KMS-11 (cell line): Measurements from ENCODE around the gene RHOBTB3.
A peak's percentile ranks its signal among the peaks of the same experiment; 100 is the strongest.
"Not testable (repeated sequence)": the region's sequence is repeated elsewhere in the genome, so short reads cannot be mapped to it uniquely, and the experiment has no call there.

Source experiments
- H2AFZ ChIP-seq: fragments of 200-600 bp; sonication (generic); 2 replicates; pipeline ENCODE4 v1.6.1; 2016; ENCODE audit warnings: antibody characterized with exemption, mixed run types, low read depth
- H3K27ac ChIP-seq: fragments of 200-600 bp; sonication (generic); 2 replicates; pipeline ENCODE4 v1.6.1; 2016; ENCODE audit warnings: mild to moderate bottlenecking, mixed run types
- H3K27me3 ChIP-seq: fragments of 200-600 bp; sonication (generic); 2 replicates; pipeline ENCODE4 v1.6.1; 2017; ENCODE audit warnings: mild to moderate bottlenecking, low read depth, mixed run types, moderate library complexity; ENCODE audit not compliant: insufficient read depth
- H3K36me3 ChIP-seq: fragments of 200-600 bp; sonication (generic); 2 replicates; pipeline ENCODE4 v1.6.1; 2017; ENCODE audit warnings: mild to moderate bottlenecking, mixed run types; ENCODE audit not compliant: insufficient read depth
- H3K4me1 ChIP-seq: fragments of 200-600 bp; sonication (generic); 2 replicates; pipeline ENCODE4 v1.6.1; 2016; ENCODE audit warnings: mild to moderate bottlenecking, low read depth, mixed run types; ENCODE audit not compliant: poor library complexity, severe bottlenecking
- H3K4me2 ChIP-seq: fragments of 200-600 bp; sonication (generic); 2 replicates; pipeline ENCODE4 v1.7.0; 2016; ENCODE audit warnings: mild to moderate bottlenecking, mixed run types
- H3K4me3 ChIP-seq: fragments of 200-600 bp; sonication (generic); IDR thresholded peaks from 2 replicates; pipeline ENCODE4 v1.6.1; 2017; ENCODE audit warnings: low read depth, low read length, mixed read lengths; ENCODE audit not compliant: insufficient read depth
- H3K79me2 ChIP-seq: fragments of 200-600 bp; sonication (generic); 2 replicates; pipeline ENCODE4 v1.6.1; 2016; ENCODE audit warnings: low read depth, mixed run types; ENCODE audit not compliant: insufficient read depth
- H3K9ac ChIP-seq: fragments of 200-600 bp; sonication (generic); 2 replicates; pipeline ENCODE4 v1.6.1; 2016; ENCODE audit warnings: mild to moderate bottlenecking, mixed run types
- H4K20me1 ChIP-seq: fragments of 200-600 bp; sonication (generic); 2 replicates; pipeline ENCODE4 v1.6.1; 2016; ENCODE audit warnings: mild to moderate bottlenecking, mixed run types; ENCODE audit not compliant: insufficient read depth
- CTCF ChIP-seq: fragments of 200-600 bp; sonication (generic); conservative IDR thresholded peaks from 2 replicates; pipeline ENCODE4 v1.6.1; 2017; ENCODE audit warnings: low read depth, mild to moderate bottlenecking, antibody characterized with exemption, low read length, moderate library complexity, mixed read lengths

Gene RHOBTB3

GRCh38 chr5:95712347-95712958 lies 18.7 kb upstream of the RHOBTB3 start:
- no peak for TF ChIP-seq CTCF
- Histone ChIP-seq H3K27ac (no peak overlapping the region), H3K4me3 (no peak overlapping the region), H3K79me2 (no peaks in the 10 kb centered on the region), H3K36me3 (no peaks in the 10 kb centered on the region), H3K4me1 (peaks cover 13% of the 10 kb centered on the region), H3K4me2 (peak overlapping the region; percentile 3; the same call in 1 of the 2 replicates), H3K27me3 (no peaks in the 10 kb centered on the region), H2AFZ (no peak overlapping the region), H3K9ac (no peak overlapping the region), H4K20me1 (no peaks in the 10 kb centered on the region)

GRCh38 chr5:95713246-95713645 lies 17.9 kb upstream of the RHOBTB3 start:
- H3K9ac ChIP-seq, H3K4me2 ChIP-seq, H3K36me3 ChIP-seq, H2AFZ ChIP-seq, H3K27me3 ChIP-seq, H3K79me2 ChIP-seq, H4K20me1 ChIP-seq, H3K4me3 ChIP-seq, H3K27ac ChIP-seq: not testable (repeated sequence)
- H3K4me1 ChIP-seq, result peaks cover 21% of the 10 kb centered on the region

- no peak overlapping the region for H3K4me3 ChIP-seq
- H3K36me3 ChIP-seq, result no peaks in the 10 kb centered on the region
- no peaks in the 10 kb centered on the region for H4K20me1 ChIP-seq
- peaks cover 26% of the 10 kb centered on the region for H3K4me1 ChIP-seq
- no peaks in the 10 kb centered on the region for H3K79me2 ChIP-seq
- no peak overlapping the region for H3K9ac ChIP-seq
- H3K4me2 ChIP-seq, result no peak overlapping the region
- no peak overlapping the region for H3K27ac ChIP-seq
- no peaks in the 10 kb centered on the region for H3K27me3 ChIP-seq
- no peak overlapping the region for H2AFZ ChIP-seq
- no peak for TF ChIP-seq CTCF
Observed at GRCh38 chr5:95713960-95714710, 17.0 kb upstream of the RHOBTB3 start.

- Histone ChIP-seq H3K4me2 (no peak overlapping the region), H3K4me3 (no peak overlapping the region), H3K36me3 (no peaks in the 10 kb centered on the region), H3K9ac (no peak overlapping the region), H3K79me2 (no peaks in the 10 kb centered on the region), H3K4me1 (peaks cover 26% of the 10 kb centered on the region), H3K27me3 (no peaks in the 10 kb centered on the region), H2AFZ (no peak overlapping the region), H3K27ac (no peak overlapping the region), H4K20me1 (no peaks in the 10 kb centered on the region)
- TF ChIP-seq CTCF, result no peak
Observed at GRCh38 chr5:95715799-95716461, 15.2 kb upstream of the RHOBTB3 start.

GRCh38 chr5:95717439-95717838 lies 13.7 kb upstream of the RHOBTB3 start:
- H3K4me3 ChIP-seq, result no peak overlapping the region
- H3K9ac ChIP-seq, result no peak overlapping the region
- no peaks in the 10 kb centered on the region for H4K20me1 ChIP-seq
- H3K27ac ChIP-seq, result no peak overlapping the region
- H3K79me2 ChIP-seq, result no peaks in the 10 kb centered on the region
- no peaks in the 10 kb centered on the region for H3K27me3 ChIP-seq
- TF ChIP-seq CTCF, result no peak
- peaks cover 30% of the 10 kb centered on the region for H3K4me1 ChIP-seq
- no peaks in the 10 kb centered on the region for H3K36me3 ChIP-seq
- H3K4me2 ChIP-seq, result no peak overlapping the region
- H2AFZ ChIP-seq, result no peak overlapping the region
